Measurements from ENCODE around the gene FAM118A.

The FAM118A gene

DNA sequence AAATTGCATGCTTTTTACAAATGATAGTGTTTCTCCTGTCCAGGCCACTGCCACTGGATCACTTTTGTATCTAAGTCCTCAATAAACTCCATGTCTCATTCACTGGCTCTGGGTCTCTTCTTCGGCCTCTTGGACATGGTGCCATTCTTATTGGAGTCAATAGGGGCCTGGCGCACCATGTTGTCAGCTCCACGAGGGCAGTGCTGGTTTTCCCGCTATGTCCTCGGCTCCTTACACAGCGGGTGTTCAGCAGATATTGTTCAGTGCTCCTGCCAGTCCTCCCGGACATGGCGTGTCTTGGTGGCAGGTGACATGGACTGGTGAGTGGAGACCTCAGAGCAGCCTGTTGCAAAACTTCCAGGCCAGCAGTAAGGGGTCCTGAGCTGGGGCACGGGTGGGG lies 3.6 kb upstream of the FAM118A start:
- DNase-seq (ENCODE audit: insufficient read length, low spot score) (no peak), FAIRE-seq (no peak)

DNA sequence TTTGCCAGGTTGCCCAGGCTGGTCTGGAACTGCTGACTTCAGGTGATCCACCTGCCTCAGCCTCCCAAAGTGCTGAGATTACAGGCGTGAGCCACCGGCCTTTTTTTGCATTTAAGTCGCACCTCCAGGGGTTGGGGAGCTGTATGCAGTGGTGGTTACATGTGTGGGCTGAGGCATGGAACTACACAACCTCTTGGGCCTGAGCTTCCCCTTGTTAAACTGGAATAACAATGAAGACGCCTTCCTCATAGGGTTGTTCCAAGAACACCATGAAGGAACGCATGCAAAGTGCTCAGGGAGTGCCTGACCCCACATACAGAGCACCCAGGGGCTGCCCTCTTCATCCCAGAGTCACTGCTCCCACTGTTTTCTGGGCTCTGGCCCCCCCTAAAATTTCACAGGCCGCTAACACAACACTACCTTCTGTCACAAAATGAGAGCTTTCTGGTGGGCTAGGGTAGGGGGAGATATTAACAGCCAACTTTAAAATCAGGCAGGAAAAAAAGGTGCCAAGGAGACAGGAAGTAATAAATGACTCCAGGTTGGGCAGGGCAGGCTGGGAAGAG lies 1.3 kb upstream of the FAM118A start:
- FAIRE-seq (no peak), DNase-seq (ENCODE audit: insufficient read length, low spot score) (no peak)

DNA sequence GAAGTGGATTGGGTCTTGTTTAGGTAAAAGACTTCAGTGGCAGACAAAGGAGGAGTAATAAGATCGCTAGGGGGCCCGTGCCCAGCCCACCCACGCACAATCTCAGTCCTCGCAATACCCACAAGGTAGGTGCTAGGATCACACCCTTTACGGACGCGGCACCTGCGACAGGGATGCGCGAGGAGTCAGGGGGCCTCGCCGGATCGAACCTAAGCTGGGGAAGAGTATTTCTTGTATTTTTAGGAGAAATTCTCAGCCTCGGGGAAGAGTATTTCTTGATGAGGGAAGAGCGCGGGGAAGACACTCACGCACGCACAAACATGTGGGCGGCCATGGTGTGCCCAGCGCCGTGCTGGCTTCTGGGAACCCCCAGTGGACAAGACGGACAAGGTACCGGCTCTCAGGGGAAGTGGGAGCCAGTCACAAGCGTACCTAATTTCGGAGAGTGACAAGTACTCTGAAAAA lies 745 bp upstream of the FAM118A start:
- DNase-seq (ENCODE audit: insufficient read length, low spot score) (no peak), FAIRE-seq (peak; percentile 82)

DNA sequence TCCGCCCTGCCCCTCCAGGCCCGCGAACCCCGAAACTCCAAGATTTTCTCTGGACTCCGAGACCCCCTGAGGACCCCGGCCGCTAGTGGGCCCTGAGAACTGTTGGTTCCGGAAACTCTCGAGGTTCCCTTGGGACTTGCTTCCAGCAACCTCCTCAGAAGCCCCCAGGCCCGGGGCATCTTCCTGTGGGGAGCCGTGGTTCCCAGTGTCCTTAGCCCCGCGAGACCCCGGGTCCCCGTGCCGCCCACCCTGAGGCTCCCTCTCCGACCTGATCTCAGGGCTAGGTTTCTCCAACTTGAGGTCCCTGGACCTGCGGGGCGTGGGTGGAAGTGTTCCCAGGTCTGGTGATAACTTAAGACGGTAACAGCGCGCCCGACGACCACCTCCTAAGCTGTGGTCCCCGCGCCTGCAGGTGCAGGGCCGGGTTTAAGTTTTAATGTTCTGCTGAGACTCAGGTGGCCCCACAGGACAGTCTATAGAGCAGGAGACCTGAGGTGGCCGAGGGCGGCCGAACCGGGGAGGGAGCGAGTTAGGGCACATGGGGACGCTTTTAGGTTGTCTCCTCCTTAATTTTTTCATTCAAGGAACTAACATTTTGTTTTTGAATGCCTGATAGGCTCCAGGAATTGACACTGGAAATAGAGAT lies 720 bp downstream of the FAM118A start:
- FAIRE-seq = peak; percentile 11

DNA sequence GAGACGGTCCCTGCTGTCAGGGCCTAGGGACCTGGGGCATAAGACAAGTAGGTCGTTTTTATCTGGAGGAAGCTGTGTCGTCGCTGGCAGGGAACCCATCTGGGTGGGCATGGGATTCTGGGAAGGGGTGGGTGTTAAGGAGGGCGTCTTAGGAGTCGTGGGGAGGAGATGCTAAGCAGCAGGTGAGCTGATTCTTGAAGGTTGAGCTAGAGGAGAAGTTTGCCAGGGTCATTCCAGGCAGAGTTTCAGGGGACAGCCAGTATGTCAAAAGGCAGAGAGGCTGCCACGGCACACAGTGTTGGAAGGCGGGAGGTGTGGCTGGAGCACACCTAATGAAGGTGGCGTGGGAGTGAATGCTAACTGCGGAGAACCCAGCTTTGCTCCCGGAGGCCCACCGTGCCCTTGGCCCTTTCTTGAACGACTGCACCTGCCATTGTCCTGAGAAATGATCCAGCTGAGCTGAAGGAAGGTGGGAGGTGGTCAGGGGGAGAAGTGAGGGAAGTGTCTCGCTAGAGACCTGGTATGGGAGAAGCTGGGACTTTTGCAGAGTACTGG lies 1.3 kb downstream of the FAM118A start:
- no peak for DNase-seq (ENCODE audit: insufficient read length, low spot score)
- FAIRE-seq = no peak

More for the DNA sequence above, 720 bp downstream of the FAM118A start:
- DNase-seq (ENCODE audit: insufficient read length, low spot score) = no peak

DNA sequence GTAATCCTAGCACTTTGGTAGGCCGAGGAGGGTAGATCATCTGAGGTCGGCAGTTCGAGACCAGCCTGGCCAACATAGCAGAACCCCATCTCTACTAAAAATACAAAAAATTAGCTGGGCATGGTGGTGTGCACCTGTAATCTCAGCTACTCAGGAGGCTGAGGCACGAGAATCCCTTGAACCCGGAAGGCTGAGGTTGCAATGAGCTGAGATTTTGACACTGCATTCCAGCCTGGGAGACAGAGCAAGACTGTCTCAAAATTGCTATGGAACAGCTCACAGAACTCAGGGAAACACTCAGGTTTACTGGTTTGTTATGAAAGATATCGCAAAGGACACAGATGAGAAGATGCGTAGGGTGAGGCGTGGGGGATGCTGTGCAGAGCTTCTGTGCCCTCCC lies 2.7 kb downstream of the FAM118A start:
- FAIRE-seq = no peak
- no peak for DNase-seq (ENCODE audit: insufficient read length, low spot score)

DNA sequence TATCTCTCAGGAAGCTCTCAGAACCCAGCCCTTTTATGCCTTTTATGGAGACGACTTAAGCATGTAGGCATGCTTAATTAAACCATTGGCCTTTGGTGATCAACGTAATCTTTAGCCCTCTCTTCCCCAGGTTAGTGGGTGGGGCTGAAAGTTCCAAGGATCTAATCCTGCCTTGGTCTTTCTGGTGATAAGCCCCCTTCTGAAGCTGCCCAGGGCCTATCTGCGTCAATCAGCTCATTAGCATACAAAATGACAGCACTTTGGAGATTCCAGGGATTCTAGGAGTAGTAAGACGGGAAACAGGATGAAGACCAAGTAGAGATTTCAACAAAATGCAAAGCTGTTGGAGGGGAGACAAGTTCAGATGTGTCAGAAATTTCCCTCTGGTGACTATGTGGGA lies 3.1 kb downstream of the FAM118A start:
- no peak for DNase-seq (ENCODE audit: insufficient read length, low spot score)
- no peak for FAIRE-seq

DNA sequence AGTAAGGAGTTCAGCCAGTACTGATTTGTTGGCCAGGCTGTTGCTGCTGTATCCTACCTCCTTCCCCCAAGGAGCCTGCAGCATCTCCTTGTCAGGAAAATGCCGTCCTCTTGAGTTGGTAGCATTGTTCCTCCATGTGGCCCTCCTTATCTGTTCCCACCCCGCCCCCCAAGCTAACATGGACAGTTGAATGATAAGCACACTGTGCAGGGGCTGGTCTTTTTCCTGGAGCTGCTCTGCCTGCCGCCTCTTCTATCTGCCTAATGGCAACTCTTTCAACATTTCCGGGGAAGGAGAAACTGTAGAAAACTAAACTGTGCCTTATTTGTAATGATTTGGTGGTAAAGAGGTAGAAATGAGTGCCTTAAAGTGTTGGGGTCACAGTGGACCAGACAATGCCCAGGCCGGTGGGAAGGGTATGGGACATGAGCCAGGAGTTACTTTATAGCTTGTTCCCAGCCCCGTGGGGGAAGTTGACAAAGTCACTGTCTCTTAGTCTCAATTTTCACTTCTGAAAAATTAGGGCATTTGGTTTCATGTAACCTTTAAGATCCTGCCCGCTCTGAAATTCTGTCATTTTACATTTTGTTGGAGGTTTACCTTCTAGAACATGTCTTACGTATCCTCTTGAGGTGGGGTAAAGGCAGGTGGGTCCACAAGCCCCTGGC lies 4.5 kb downstream of the FAM118A start:
- no peak for FAIRE-seq

DNA sequence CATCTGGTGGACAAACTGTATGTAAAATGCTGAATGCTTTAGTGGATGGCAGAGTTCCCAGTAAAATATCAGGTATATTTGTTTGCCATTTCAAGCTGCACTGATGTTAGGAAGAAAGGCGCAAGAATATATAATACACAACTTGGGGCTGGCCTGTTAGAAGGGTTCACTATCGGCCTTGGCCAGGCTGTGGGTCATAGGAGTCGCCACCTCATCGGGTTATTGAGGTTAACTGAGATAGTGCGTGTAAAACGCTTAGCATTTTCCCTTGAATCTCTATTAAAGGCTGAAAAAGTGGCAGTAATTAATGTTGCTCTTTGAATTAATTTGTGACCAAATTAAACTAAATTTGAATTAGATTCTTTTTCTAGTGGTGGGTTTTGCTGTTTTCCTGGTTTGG lies 5.1 kb downstream of the FAM118A start:
- FAIRE-seq (no peak), DNase-seq (ENCODE audit: insufficient read length, low spot score) (no peak)

More for the DNA sequence above, 4.5 kb downstream of the FAM118A start:
- no peak for DNase-seq (ENCODE audit: insufficient read length, low spot score)

DNA sequence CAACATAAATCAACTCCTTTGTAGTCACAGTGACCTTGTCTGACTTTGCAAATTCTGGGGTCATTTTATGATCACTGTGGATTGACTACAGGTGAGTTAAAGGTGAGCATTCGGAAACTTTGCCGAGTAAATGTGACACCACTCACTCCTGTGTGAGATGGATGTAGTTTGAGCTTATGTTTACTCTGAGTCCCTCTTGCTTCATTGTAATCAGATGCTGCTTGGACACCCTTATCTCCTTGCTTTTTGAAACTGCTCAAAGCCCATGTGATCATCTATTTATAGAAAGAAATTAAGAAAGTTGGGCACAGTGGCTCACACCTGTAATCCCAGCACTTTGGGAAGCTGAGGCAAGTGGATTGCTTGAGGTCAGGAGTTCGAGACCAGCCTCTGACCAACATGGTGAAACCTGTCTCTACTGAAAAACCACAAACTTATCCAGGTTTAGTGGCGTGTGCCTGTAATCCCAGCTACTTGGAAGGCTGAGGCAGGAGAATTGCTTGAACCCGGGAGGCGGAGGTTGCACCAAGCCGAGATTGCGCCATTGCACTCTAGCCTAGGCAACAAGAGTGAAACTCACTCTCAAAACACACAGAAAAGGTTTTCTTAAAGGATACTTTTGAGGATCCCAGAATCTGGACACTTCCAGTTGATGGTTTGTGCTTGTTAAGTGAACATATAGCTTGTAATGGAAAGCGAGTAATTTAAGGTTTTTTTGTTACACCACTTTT lies 7.2 kb downstream of the FAM118A start:
- no peak for FAIRE-seq
- no peak for DNase-seq (ENCODE audit: insufficient read length, low spot score)

DNA sequence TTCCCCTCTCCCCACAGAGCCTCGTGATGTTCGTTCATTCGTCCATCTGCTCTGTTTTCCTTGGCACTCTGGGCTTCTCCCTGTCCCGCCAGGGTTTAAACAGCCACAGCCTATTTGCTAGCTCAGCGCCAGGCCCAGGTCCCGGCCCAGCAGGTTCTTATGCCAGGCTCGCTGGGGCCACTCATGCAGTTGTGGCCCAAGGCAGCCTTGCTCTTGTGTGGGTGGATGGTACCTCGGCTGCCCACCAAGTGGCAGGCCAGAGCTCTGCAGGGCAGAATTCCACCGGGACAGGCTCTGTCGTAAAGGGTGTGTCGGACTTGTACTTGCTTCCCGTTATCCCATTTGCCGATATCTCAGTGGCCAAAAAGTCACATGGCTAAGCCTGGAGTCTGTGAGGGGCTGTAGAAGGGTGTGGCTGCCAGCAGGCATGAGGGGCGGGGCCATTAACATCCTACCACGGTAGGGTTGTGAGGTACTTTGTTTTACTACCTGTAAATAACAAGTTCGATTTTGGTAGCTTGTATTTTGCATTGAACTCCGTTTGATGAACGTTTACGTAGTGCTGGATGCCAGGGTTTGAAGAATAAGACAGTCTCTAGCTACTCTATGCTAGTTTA lies 7.9 kb downstream of the FAM118A start:
- DNase-seq (ENCODE audit: insufficient read length, low spot score) = no peak
- no peak for FAIRE-seq

DNA sequence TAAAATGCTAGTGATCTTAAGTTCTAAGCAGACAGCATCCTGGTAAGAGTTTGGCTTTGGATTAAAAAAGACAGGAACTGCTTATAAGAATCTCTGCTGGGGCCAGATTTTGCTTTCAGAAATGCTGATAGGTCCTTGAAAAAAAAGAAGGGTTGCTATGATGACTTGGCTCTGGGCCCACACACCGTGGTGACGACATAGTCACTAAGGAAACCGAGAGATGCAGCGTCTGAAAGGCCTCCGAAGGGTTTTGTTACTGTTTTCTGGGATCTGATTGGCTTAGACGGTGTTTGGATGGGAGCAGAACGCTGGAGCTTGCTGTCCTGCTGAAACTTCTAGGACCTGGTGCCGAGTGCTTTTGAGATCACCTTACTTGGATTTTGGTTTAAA lies 8.4 kb downstream of the FAM118A start:
- FAIRE-seq = peak; percentile 92

DNA sequence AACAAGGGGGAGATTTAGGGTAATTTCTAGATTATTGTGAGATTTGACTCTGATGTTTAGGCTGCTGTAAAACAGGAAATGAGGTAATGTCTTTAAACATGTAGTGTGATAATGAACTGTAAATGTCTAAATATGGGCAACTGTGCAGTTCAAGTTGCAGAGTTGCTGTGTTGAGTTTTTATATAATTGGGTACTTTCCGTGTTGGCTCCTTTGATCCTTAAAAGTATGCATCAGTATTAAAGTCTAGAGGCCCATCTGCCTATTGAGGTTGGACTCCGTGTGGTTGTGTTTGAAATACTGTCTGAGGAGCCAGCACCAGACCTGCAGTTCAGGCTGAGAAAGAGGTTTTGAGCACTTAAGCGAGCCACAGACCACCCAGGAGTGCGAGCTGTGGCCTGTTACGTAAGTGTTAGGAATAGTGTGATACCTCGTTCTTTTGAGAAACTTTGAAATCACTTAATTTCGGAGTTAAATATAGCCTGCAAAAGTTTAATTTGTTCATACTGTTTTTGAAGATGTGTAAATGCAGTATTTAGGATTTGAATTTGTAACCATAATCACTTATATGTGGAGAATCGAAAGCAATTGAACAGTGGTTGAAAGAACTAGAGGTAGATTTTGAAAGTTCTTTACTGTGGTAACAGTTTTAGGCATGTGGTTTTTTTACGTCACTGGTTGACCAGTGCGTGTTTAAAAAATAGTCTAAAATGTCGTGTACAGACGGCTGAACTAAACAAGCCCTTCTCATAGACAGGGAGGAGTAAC lies 9.0 kb downstream of the FAM118A start:
- DNase-seq (ENCODE audit: insufficient read length, low spot score) (no peak), FAIRE-seq (peak; percentile 81)

More for the DNA sequence above, 8.4 kb downstream of the FAM118A start:
- DNase-seq (ENCODE audit: insufficient read length, low spot score) = peak; percentile 72

DNA sequence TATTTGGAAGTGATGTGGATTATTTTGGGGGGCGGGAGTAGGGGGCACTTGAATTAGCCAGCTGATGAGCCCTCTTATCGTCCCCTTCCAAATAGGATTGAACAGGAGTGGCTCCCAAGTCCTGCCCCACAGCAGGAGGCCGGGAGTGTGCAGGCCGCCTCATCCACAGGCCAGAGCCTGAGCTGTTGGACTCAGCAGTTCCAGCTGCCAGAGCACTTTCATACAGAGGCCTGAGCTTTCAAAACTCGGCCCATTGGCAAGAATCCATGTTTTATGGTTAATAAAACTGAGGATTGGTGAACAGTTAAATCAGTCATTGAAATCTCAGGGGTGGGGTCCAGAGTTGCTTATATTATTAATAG lies 9.6 kb downstream of the FAM118A start:
- no peak for FAIRE-seq
- DNase-seq (ENCODE audit: insufficient read length, low spot score) = no peak

DNA sequence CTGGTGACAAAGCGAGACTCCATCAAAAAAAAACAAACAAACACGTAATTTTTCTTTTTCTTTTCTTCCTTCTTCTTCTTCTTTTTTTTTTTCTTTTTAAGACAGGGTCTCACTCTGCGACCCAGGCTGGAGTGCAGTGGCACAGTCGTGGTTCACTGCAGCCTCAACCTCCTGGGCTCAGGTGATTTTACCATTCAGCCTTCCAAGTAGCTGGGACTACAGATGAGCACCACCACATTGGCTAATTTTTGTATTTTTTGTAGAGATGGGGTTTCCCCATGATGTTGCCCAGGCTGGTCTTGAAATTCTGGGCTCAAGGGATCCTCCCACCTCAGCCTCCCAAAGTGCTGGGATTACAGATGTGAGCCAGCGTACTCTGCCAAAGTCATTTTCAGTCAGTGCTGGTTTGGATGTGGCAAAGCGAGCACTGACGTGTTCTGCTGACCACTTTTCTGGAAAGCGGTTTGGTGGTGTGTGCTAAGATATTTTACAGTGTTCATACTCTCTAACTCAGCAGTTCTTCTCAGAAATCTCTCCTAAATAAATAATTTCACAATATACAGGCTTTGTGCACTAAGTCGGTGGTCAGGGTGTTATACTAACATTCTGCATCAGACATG lies 10.7 kb downstream of the FAM118A start:
- no peak for FAIRE-seq
- DNase-seq (ENCODE audit: insufficient read length, low spot score) = no peak

DNA sequence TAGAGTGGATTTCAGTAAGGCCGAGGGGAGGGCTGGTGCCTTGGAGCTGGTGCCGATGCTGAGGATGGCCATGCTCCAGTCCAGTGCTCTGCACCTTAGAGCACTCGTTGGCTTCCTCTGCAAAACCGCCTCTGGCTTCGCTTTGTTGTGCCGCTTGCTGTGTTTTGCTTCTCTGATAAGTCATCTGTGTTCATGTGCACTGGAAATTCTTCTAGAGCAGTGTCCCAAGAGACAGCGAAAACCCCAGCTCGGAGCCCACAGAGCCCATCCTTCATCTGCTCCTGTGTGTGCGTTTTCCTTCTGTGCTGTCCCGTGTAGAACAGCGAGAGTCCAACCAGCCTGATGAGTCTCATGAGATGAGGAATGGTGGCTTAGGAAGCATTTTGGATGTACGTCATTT lies 12.1 kb downstream of the FAM118A start:
- DNase-seq (ENCODE audit: insufficient read length, low spot score) (no peak), FAIRE-seq (no peak)

DNA sequence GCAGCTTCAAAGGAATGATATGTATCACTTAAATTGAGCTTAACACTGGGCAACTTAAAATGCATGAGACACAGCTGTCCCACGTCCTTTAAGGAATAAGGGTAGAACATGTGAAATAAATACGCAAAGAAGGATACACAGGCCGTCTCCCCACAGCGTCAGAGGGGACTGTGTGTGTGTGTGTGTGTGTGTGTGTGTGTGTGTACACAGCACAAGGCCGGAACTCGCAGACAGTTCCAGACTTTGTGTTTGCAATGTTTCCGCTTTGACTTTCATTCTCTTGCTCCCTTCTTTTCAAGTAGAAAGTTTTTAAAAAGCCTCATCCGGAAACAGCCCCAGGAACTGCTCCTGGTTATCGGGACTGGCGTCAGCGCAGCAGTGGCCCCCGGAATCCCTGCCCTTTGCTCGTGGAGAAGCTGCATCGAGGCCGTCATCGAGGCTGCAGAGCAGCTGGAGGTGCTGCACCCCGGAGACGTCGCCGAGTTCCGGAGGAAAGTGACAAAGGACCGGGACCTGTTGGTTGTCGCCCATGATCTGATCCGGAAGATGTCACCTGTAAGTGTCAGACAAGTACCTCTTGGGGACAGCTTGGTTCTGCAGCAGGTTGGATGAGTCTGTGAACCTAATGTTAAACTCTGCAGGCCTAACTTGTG lies 13.3 kb downstream of the FAM118A start:
- FAIRE-seq (no peak), DNase-seq (ENCODE audit: insufficient read length, low spot score) (no peak)

DNA sequence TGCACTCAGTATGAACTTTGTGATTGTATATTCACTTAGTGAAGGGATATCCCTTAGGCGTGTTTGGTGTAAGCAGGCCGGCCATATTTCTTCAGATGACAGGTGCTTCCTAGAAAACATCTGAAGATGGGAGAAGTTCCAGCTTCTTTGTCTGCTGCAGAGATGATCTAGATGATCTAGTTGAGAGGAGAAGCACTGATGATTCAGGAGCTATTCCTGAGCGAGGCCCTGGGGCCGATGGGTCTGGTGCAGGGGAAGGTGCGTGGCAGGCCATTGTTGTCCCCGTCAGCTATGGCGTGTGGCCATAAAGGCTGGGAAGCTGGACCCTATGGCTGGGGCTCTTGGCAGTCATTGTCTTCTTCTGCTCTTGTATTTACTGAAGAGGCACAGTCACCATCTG lies 14.0 kb downstream of the FAM118A start:
- DNase-seq (ENCODE audit: insufficient read length, low spot score) = no peak
- no peak for FAIRE-seq

DNA sequence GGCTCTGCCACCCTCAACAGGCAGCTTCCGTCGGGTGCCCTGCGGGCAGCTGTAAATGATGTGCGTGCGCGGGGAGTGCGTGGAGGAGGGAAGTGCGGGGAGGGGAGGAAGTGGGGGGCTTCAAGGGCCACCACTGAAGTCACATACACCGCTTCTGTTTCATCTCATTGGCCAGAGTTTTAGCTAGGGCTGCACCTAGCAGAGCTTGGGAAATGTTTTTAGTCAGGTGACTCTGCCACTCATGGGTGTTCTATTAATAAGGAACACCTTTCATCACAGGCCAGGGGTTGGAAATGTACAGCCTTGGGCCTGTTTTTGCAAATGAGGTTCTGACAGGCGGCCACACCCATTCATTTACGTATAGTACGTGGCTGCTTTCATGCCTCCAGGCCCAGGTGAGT lies 14.6 kb downstream of the FAM118A start:
- FAIRE-seq = no peak
- no peak for DNase-seq (ENCODE audit: insufficient read length, low spot score)

Data from GM19239 (cell line).